ENCODE data around the gene SELENOO. TPM values are rescaled to one million over a fixed set of nuclear protein-coding genes. Genes with fewer than 3 reads are reported as not detected.
A peak's percentile ranks its signal among the peaks of the same experiment; 100 is the strongest.

Gene SELENOO
- total RNA-seq, 1 experiment from 2014 or later = 28.6 TPM

DNA sequence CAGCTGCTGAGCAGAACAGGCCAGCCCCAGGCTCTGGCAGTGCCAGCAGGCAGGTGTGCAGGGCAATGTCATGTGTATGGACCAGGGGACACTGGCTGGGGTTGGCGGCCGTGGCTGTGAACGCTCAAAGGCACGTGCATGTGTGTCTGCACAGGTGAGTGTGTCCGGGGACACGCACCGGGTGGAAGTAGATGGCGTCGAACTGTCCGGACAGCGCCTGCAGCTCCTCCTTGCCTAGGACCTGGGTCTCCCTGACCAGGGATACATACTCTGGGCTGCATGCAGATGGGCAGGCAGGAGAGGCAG lies 49.4 kb downstream of the SELENOO start:
- TF ChIP-seq, protein P1, sequence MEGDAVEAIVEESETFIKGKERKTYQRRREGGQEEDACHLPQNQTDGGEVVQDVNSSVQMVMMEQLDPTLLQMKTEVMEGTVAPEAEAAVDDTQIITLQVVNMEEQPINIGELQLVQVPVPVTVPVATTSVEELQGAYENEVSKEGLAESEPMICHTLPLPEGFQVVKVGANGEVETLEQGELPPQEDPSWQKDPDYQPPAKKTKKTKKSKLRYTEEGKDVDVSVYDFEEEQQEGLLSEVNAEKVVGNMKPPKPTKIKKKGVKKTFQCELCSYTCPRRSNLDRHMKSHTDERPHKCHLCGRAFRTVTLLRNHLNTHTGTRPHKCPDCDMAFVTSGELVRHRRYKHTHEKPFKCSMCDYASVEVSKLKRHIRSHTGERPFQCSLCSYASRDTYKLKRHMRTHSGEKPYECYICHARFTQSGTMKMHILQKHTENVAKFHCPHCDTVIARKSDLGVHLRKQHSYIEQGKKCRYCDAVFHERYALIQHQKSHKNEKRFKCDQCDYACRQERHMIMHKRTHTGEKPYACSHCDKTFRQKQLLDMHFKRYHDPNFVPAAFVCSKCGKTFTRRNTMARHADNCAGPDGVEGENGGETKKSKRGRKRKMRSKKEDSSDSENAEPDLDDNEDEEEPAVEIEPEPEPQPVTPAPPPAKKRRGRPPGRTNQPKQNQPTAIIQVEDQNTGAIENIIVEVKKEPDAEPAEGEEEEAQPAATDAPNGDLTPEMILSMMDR (IDR thresholded peaks at IDR 0.05; ENCODE audit: unreplicated experiment) = no peak
- TSS peak; percentile 29 for BruUV-seq (replicated peaks)
- Mint-ChIP-seq H3K27ac (ENCODE audit: unreplicated experiment) (no peak overlapping the region), H3K4me1 (ENCODE audit: low read depth, unreplicated experiment) (no peaks in the 10 kb centered on the region), H3K9me3 (ENCODE audit: low read depth, unreplicated experiment) (no peaks in the 10 kb centered on the region), H3K36me3 (ENCODE audit: insufficient read depth, unreplicated experiment) (peaks cover 65% of the 10 kb centered on the region), H3K4me3 (ENCODE audit: low read depth, unreplicated experiment) (peak overlapping the region; percentile 70), H3K27me3 (ENCODE audit: unreplicated experiment) (no peaks in the 10 kb centered on the region)
- DNase-seq = no peak
- intact Hi-C loops (cut with micrococcal nuclease; ENCODE audit: unreplicated experiment) = no loop called here
- CTCF ChIA-PET = interaction anchor here (0.6 to 1.9 kb wide), 4 partner anchors 22 to 262 kb away, joined by 3 to 6 read pairs (median 4); no protein-coding TSS in a partner anchor

DNA sequence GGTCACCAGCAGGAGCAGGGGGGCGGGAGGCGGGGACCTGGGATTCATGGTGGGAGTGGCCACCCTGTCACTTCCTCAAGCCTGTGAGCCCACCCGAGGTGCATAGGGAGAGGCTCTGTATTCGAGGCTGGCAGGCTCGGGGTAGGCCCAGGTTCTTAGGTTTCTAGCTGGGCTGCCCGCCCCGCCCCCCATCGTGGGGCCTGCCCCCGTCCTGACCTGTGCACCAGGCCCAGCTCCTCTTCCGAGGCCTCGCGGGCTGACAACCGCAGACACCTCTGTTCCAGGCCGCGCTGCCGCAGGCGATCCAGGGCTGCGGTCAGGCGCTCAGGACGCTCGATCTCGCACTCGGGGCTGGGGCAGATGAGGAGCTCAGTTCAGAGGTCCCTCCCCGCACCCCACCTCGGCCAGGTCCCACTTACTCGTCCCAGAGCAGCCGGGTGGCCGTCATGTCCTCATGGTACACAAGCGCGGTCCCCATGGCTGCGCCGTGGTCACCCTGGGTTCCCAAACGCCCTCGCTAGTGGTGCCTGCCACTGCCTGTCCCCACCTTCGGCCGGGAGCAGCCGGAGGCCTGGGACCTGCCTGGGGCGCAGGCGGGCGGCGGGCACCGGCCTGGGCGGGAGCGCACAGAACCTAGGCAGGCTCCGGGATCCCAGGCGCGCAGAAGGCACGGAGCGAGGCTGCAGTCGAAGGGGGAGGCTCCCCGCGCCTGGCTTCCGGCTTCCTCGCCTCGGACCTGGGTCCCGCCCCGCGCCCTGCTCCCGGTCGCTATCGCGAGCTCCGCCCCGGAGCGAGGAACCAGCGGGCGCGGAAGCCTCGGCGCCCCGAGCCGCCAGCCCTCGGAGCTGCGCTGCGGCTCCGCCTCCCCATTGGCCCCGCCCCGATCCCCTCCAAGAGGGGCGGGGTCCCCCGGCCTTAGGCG lies 50.0 kb downstream of the SELENOO start, which contains the start of gene HDAC10:
TSS of gene HDAC10 (minus strand) at position 711 of the 922 bp plus-strand sequence. CDS start at position 478, 233 bp downstream.
- Mint-ChIP-seq H3K9me3 (ENCODE audit: low read depth, unreplicated experiment) (no peaks in the 10 kb centered on the region), H3K4me3 (ENCODE audit: low read depth, unreplicated experiment) (peak within 1 kb of the TSS; percentile 70), H3K4me1 (ENCODE audit: low read depth, unreplicated experiment) (no peaks in the 10 kb centered on the region), H3K36me3 (ENCODE audit: insufficient read depth, unreplicated experiment) (peaks cover 61% of the 10 kb centered on the region), H3K27me3 (ENCODE audit: unreplicated experiment) (no peaks in the 10 kb centered on the region), H3K27ac (ENCODE audit: unreplicated experiment) (no peak within 1 kb of the TSS)
- CTCF ChIA-PET = interaction anchor here (0.5 to 1.9 kb wide), 8 partner anchors 21 to 411 kb away, joined by 3 to 9 read pairs (median 4); no protein-coding TSS in a partner anchor
- intact Hi-C loops (cut with micrococcal nuclease; ENCODE audit: unreplicated experiment) = no loop called here
- BruUV-seq (replicated peaks) = no TSS peak
- peak; percentile 81 for DNase-seq
- TF ChIP-seq, protein P1 (IDR thresholded peaks at IDR 0.05; ENCODE audit: unreplicated experiment) = no peak

DNA sequence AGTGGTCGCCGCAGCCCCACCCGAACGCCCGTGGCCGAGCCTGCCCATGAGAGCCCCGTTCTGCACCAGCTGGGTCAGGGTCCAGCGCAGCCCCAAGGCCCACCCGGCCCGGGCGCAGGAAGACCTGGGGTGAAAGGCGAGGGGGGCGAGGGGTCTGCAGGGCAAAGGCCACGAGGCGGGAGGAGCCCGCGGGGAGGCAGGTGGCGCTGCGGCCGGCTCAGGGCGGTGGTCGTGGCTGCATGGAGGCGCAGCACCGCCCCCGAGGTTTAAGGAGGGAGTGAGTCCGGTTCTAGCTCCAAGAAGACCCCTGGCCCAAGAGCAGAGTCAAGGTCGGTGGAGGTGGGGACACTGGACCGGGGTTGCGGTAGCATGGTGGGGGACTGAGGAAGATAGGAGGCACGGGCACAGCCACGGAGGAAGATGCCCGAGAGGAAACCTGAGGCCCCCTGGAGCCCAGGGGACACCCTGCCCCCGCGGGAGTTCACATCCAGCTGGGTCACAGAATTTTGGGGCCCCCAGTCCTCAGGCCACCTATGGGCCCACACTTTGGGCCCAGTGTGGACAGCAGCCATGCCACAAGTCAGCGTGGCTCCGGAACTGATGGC lies 50.8 kb downstream of the SELENOO start:
- H3K4me3 Mint-ChIP-seq (ENCODE audit: low read depth, unreplicated experiment) = peak overlapping the region; percentile 70
- TF ChIP-seq, protein P1 (IDR thresholded peaks at IDR 0.05; ENCODE audit: unreplicated experiment) = no peak
- H3K4me1 Mint-ChIP-seq (ENCODE audit: low read depth, unreplicated experiment) = no peaks in the 10 kb centered on the region
- no peaks in the 10 kb centered on the region for H3K9me3 Mint-ChIP-seq (ENCODE audit: low read depth, unreplicated experiment)
- BruUV-seq (replicated peaks) = no TSS peak
- H3K27me3 Mint-ChIP-seq (ENCODE audit: unreplicated experiment) = no peaks in the 10 kb centered on the region
- H3K36me3 Mint-ChIP-seq (ENCODE audit: insufficient read depth, unreplicated experiment) = peaks cover 54% of the 10 kb centered on the region
- CTCF ChIA-PET = interaction anchor here (0.5 to 1.9 kb wide), 6 partner anchors 11 to 410 kb away, joined by 3 to 9 read pairs (median 4); no protein-coding TSS in a partner anchor
- intact Hi-C loops (cut with micrococcal nuclease; ENCODE audit: unreplicated experiment) = loop anchor here (2.0 kb wide), 1 partner anchor 91 kb away; the partner anchor contains the start of gene PPP6R2
- no peak for DNase-seq
- H3K27ac Mint-ChIP-seq (ENCODE audit: unreplicated experiment) = no peak overlapping the region

Data from Calu3 (cell line).